HEK293 (cell line): ENCODE results near the gene APOE.
A peak's percentile ranks its signal among the peaks of the same experiment; 100 is the strongest.

ENCODE experiments used
- FEZF1 ChIP-seq: fragments of 450-650 bp; formaldehyde crosslinking; IDR thresholded peaks from 2 replicates; pipeline ENCODE4 v1.5.1; 2016; ENCODE audit warnings: missing biosample characterization, missing genetic modification characterization
- GLIS1 ChIP-seq: fragments of 450-650 bp; formaldehyde crosslinking; IDR thresholded peaks from 2 replicates; pipeline ENCODE4 v1.5.1; 2016; ENCODE audit warnings: missing biosample characterization, missing genetic modification characterization
- INSM2 ChIP-seq: fragments of 450-650 bp; formaldehyde crosslinking; IDR thresholded peaks from 2 replicates; pipeline ENCODE4 v1.5.1; 2016; ENCODE audit warnings: missing biosample characterization, missing genetic modification characterization
- PRDM1 ChIP-seq: fragments of 450-650 bp; formaldehyde crosslinking; IDR thresholded peaks from 2 replicates; pipeline ENCODE4; 2016; ENCODE audit warnings: missing biosample characterization, missing genetic modification characterization
- SP7 ChIP-seq: fragments of 450-650 bp; formaldehyde crosslinking; IDR thresholded peaks from 2 replicates; pipeline ENCODE4 v1.5.1; 2016; ENCODE audit warnings: missing biosample characterization, missing genetic modification characterization
- TRIM28 ChIP-seq: IDR thresholded peaks from 2 replicates; pipeline ENCODE4 v1.6.1; 2011; ENCODE audit warnings: low read length, control low read depth, borderline replicate concordance
- ZBTB21 ChIP-seq: fragments of 450-650 bp; formaldehyde crosslinking; IDR thresholded peaks from 2 replicates; pipeline ENCODE4 v1.5.1; 2017; ENCODE audit warnings: missing biosample characterization, missing genetic modification characterization
- ZNF10 ChIP-seq: fragments of 450-650 bp; formaldehyde crosslinking; IDR thresholded peaks from 2 replicates; pipeline ENCODE4 v1.5.1; 2017; ENCODE audit warnings: missing biosample characterization, missing genetic modification characterization
- ZNF133 ChIP-seq: fragments of 450-650 bp; formaldehyde crosslinking; IDR thresholded peaks from 2 replicates; pipeline ENCODE4 v1.5.1; 2016; ENCODE audit warnings: missing biosample characterization, missing genetic modification characterization
- ZNF211 ChIP-seq: fragments of 450-650 bp; formaldehyde crosslinking; IDR thresholded peaks from 2 replicates; pipeline ENCODE4 v1.5.1; 2016; ENCODE audit warnings: low read depth, missing biosample characterization, missing genetic modification characterization
- ZNF324 ChIP-seq: fragments of 450-650 bp; formaldehyde crosslinking; IDR thresholded peaks from 2 replicates; pipeline ENCODE4 v1.5.1; 2016; ENCODE audit warnings: missing biosample characterization, missing genetic modification characterization
- ZNF354C ChIP-seq: fragments of 450-650 bp; formaldehyde crosslinking; IDR thresholded peaks from 2 replicates; pipeline ENCODE4 v1.5.1; 2016; ENCODE audit warnings: missing biosample characterization, missing genetic modification characterization, low read depth, borderline replicate concordance
- ZNF391 ChIP-seq: fragments of 450-650 bp; formaldehyde crosslinking; IDR thresholded peaks from 2 replicates; pipeline ENCODE4 v1.5.1; 2016; ENCODE audit warnings: low read depth, missing biosample characterization, missing genetic modification characterization, borderline replicate concordance
- ZNF530 ChIP-seq: fragments of 450-650 bp; formaldehyde crosslinking; IDR thresholded peaks from 2 replicates; pipeline ENCODE4 v1.5.1; 2016; ENCODE audit warnings: low read depth, missing biosample characterization, missing genetic modification characterization
- ZNF600 ChIP-seq: fragments of 450-650 bp; formaldehyde crosslinking; IDR thresholded peaks from 2 replicates; pipeline ENCODE4 v1.5.1; 2016; ENCODE audit warnings: missing biosample characterization, missing genetic modification characterization
- ZNF610 ChIP-seq: fragments of 450-650 bp; formaldehyde crosslinking; IDR thresholded peaks from 2 replicates; pipeline ENCODE4 v1.5.1; 2016; ENCODE audit warnings: missing biosample characterization, missing genetic modification characterization, borderline replicate concordance
- ZNF776 ChIP-seq: fragments of 450-650 bp; formaldehyde crosslinking; IDR thresholded peaks from 2 replicates; pipeline ENCODE4 v1.5.0; 2017; ENCODE audit warnings: missing biosample characterization, missing genetic modification characterization, borderline replicate concordance
- ZNF843 ChIP-seq: fragments of 450-650 bp; formaldehyde crosslinking; IDR thresholded peaks from 2 replicates; pipeline ENCODE4 v1.5.1; 2016; ENCODE audit warnings: missing biosample characterization, missing genetic modification characterization
- TF ChIP-seq, protein P1 (sequence below): fragments of 450-650 bp; formaldehyde crosslinking; IDR thresholded peaks from 2 replicates; pipeline ENCODE4 v1.5.1; 2016; ENCODE audit warnings: missing biosample characterization, missing genetic modification characterization
- TF ChIP-seq, protein P2 (sequence below): fragments of 450-650 bp; formaldehyde crosslinking; IDR thresholded peaks from 2 replicates; pipeline ENCODE4 v1.5.1; 2016; ENCODE audit warnings: missing biosample characterization, missing genetic modification characterization, low read depth
- TF ChIP-seq, protein P3 (sequence below): fragments of 450-650 bp; formaldehyde crosslinking; IDR thresholded peaks from 2 replicates; pipeline ENCODE4 v1.5.1; 2017; ENCODE audit warnings: missing biosample characterization, missing genetic modification characterization
- TF ChIP-seq, protein P4 (sequence below): fragments of 450-650 bp; formaldehyde crosslinking; conservative IDR thresholded peaks from 2 replicates; pipeline ENCODE4 v1.5.1; 2016; ENCODE audit warnings: low read depth, missing biosample characterization, missing genetic modification characterization

The APOE gene

DNA sequence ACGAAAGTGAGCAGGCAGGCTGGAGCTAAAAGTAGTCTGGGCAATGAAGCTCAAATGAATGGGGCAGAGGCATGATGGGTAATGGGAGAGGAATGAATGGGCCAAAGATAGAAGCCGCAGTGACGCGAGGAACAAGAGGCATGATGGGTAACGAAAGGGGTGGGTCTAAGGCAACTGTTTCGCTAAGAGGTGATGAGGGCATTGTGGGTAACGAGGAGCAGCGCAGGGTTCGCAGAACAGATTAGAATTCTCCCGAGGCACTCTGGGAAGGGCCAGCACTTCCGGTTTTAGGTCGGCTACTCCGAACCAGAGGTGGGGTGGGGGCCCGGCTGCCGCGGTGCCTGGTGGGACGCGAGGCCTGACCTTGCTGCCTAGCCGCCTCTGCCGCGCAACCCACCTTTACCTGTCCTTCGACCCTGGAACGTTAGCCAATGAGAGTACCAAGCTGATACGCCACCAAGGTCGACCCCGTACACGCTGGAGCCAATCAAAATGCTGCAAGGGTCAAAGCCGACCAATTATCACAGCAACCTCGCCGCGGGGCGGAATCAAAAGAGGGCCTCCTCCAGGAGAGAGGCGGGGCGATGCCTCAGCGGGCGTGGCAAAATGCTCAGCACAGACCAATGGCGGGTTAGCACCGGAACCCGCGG, 15.1 kb upstream of the APOE start (continued):
- TF ChIP-seq, protein P1, sequence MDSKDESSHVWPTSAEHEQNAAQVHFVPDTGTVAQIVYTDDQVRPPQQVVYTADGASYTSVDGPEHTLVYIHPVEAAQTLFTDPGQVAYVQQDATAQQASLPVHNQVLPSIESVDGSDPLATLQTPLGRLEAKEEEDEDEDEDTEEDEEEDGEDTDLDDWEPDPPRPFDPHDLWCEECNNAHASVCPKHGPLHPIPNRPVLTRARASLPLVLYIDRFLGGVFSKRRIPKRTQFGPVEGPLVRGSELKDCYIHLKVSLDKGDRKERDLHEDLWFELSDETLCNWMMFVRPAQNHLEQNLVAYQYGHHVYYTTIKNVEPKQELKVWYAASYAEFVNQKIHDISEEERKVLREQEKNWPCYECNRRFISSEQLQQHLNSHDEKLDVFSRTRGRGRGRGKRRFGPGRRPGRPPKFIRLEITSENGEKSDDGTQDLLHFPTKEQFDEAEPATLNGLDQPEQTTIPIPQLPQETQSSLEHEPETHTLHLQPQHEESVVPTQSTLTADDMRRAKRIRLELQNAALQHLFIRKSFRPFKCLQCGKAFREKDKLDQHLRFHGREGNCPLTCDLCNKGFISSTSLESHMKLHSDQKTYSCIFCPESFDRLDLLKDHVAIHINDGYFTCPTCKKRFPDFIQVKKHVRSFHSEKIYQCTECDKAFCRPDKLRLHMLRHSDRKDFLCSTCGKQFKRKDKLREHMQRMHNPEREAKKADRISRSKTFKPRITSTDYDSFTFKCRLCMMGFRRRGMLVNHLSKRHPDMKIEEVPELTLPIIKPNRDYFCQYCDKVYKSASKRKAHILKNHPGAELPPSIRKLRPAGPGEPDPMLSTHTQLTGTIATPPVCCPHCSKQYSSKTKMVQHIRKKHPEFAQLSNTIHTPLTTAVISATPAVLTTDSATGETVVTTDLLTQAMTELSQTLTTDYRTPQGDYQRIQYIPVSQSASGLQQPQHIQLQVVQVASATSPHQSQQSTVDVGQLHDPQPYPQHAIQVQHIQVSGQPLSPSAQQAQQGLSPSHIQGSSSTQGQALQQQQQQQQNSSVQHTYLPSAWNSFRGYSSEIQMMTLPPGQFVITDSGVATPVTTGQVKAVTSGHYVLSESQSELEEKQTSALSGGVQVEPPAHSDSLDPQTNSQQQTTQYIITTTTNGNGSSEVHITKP (tag by site-specific recombination) = peak; percentile 86
- TF ChIP-seq INSM2 = 0 out of 2 replicates have a peak, but pooled peaks have one; percentile 56
- TF ChIP-seq ZNF391 (tag by site-specific recombination) = 0 out of 2 replicates have a peak, but pooled peaks have one; percentile 9
- TF ChIP-seq, protein P2, sequence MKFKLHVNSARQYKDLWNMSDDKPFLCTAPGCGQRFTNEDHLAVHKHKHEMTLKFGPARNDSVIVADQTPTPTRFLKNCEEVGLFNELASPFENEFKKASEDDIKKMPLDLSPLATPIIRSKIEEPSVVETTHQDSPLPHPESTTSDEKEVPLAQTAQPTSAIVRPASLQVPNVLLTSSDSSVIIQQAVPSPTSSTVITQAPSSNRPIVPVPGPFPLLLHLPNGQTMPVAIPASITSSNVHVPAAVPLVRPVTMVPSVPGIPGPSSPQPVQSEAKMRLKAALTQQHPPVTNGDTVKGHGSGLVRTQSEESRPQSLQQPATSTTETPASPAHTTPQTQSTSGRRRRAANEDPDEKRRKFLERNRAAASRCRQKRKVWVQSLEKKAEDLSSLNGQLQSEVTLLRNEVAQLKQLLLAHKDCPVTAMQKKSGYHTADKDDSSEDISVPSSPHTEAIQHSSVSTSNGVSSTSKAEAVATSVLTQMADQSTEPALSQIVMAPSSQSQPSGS (tag by site-specific recombination) = peak; percentile 78
- no peak for TF ChIP-seq ZNF776 (tag by site-specific recombination)
- TF ChIP-seq TRIM28 = no peak; the same call in 1 of the 2 replicates
- TF ChIP-seq, protein P3, sequence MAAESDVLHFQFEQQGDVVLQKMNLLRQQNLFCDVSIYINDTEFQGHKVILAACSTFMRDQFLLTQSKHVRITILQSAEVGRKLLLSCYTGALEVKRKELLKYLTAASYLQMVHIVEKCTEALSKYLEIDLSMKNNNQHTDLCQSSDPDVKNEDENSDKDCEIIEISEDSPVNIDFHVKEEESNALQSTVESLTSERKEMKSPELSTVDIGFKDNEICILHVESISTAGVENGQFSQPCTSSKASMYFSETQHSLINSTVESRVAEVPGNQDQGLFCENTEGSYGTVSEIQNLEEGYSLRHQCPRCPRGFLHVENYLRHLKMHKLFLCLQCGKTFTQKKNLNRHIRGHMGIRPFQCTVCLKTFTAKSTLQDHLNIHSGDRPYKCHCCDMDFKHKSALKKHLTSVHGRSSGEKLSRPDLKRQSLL (tag by site-specific recombination) = no peak
- TF ChIP-seq ZNF133 (tag by site-specific recombination) = no peak
- TF ChIP-seq ZNF530 (tag by site-specific recombination) = no peak
- no peak for TF ChIP-seq ZNF600 (tag by site-specific recombination)
- TF ChIP-seq ZNF354C (tag by site-specific recombination) = no peak
- TF ChIP-seq FEZF1 (tag by site-specific recombination) = 0 out of 2 replicates have a peak, but pooled peaks have one; percentile 20
- TF ChIP-seq, protein P4, sequence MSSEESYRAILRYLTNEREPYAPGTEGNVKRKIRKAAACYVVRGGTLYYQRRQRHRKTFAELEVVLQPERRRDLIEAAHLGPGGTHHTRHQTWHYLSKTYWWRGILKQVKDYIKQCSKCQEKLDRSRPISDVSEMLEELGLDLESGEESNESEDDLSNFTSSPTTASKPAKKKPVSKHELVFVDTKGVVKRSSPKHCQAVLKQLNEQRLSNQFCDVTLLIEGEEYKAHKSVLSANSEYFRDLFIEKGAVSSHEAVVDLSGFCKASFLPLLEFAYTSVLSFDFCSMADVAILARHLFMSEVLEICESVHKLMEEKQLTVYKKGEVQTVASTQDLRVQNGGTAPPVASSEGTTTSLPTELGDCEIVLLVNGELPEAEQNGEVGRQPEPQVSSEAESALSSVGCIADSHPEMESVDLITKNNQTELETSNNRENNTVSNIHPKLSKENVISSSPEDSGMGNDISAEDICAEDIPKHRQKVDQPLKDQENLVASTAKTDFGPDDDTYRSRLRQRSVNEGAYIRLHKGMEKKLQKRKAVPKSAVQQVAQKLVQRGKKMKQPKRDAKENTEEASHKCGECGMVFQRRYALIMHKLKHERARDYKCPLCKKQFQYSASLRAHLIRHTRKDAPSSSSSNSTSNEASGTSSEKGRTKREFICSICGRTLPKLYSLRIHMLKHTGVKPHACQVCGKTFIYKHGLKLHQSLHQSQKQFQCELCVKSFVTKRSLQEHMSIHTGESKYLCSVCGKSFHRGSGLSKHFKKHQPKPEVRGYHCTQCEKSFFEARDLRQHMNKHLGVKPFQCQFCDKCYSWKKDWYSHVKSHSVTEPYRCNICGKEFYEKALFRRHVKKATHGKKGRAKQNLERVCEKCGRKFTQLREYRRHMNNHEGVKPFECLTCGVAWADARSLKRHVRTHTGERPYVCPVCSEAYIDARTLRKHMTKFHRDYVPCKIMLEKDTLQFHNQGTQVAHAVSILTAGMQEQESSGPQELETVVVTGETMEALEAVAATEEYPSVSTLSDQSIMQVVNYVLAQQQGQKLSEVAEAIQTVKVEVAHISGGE (tag by site-specific recombination) = peak; percentile 79
- TF ChIP-seq ZNF843 (tag by site-specific recombination) = 0 out of 2 replicates have a peak, but pooled peaks have one; percentile 44
- no peak for TF ChIP-seq ZNF211 (tag by site-specific recombination)
- peak; percentile 29 for TF ChIP-seq GLIS1 (tag by site-specific recombination)
- no peak; the same call in 1 of the 2 replicates for TF ChIP-seq ZNF10
- TF ChIP-seq PRDM1 = peak; percentile 97; the same call in 1 of the 2 replicates
- peak; percentile 82; the same call in 1 of the 2 replicates for TF ChIP-seq ZNF610
- peak; percentile 90; the same call in 1 of the 2 replicates for TF ChIP-seq ZNF324 (tag by site-specific recombination)
- peak; percentile 84 for TF ChIP-seq ZBTB21 (tag by site-specific recombination)
- peak; percentile 87 for TF ChIP-seq SP7
